Body of pancreas (tissue), 4 donors: ENCODE results near the gene TRAPPC2. TPM values are rescaled to one million over a fixed set of nuclear protein-coding genes. Genes with fewer than 3 reads are reported as not detected.
A peak's percentile ranks its signal among the peaks of the same experiment; 100 is the strongest.

Source experiments
- ATAC-seq: fragments of 150-250 bp; one replicate; pipeline ENCODE4 v1.9.1; 2016
- DNase-seq, 4 donors: peaks; one replicate each; pipeline ENCODE4 v3.0.0-alpha.2; 2019
- H3K27ac ChIP-seq, 4 donors: fragments of 200-600 bp; sonication (generic); 1 replicate in 3 of 4; 2 replicates in 1 of 4; pipeline versions ENCODE4 v1.5.1 to v1.6.1; 2016 to 2019; ENCODE audit warnings: mild to moderate bottlenecking in 1 of 4, mixed read lengths in 1 of 4, moderate library complexity in 1 of 4
- H3K27me3 ChIP-seq, 2 donors: fragments of 200-600 bp; sonication (generic); one replicate each; pipeline ENCODE4 v1.6.0; 2016; ENCODE audit warnings: mild to moderate bottlenecking in 1 of 2
- H3K36me3 ChIP-seq, 2 donors: fragments of 200-600 bp; sonication (generic); replicated peaks in 1 of 2; 2 replicates each; pipeline ENCODE4 v1.5.1; 2016; ENCODE audit warnings: low read depth in 2 of 2; ENCODE audit not compliant: insufficient read depth in 1 of 2
- H3K4me1 ChIP-seq: fragments of 200-600 bp; sonication (generic); one replicate; pipeline ENCODE4 v1.6.0; 2016
- H3K4me3 ChIP-seq, 2 donors: fragments of 200-600 bp; sonication (generic); 1 replicate in 1 of 2; 2 replicates in 1 of 2; pipeline ENCODE4 v1.5.1; 2016 to 2019
- H3K9me3 ChIP-seq, 3 donors: fragments of 200-600 bp; sonication (generic); 1 replicate in 2 of 3; 2 replicates in 1 of 3; pipeline ENCODE4 v1.5.1; 2016
- POLR2A ChIP-seq, 3 donors: fragments of 450-650 bp; IDR thresholded peaks; one replicate each; pipeline ENCODE4 v1.6.1; 2016; ENCODE audit warnings: antibody characterized with exemption in 3 of 3, mild to moderate bottlenecking in 2 of 3
- WGBS, 2 donors: methylation state at CpG; one replicate each; pipeline ENCODE4 v1.1.5; 2017; 5-methylcytosine and 5-hydroxymethylcytosine counted together
- intact Hi-C: fragments of 100-400 bp; cut with DNase I; formaldehyde crosslinking; loops from one replicate; pipeline ENCODE4 v1.15.1; 2023
- total RNA-seq, 2 donors: library from RNA; depleted of rRNA; stranded (reverse); fragments of >200 nt; gene quantifications; one replicate each; pipeline ENCODE4 v1.1.0, GENCODE V29; 2016
- TF ChIP-seq, protein P1 (sequence below), 7 experiments: fragments of 450-650 bp in 4 of 7; fragments of 200-600 bp in 3 of 7; sonication (generic) in 3 of 7; IDR thresholded peaks; one replicate each; pipeline ENCODE4 v1.5.1; 2016 to 2019; ENCODE audit warnings: antibody characterized with exemption in 7 of 7

The TRAPPC2 gene
- total RNA-seq, 2 donors from 2014 or later = 14.5 to 28.5 TPM

DNA sequence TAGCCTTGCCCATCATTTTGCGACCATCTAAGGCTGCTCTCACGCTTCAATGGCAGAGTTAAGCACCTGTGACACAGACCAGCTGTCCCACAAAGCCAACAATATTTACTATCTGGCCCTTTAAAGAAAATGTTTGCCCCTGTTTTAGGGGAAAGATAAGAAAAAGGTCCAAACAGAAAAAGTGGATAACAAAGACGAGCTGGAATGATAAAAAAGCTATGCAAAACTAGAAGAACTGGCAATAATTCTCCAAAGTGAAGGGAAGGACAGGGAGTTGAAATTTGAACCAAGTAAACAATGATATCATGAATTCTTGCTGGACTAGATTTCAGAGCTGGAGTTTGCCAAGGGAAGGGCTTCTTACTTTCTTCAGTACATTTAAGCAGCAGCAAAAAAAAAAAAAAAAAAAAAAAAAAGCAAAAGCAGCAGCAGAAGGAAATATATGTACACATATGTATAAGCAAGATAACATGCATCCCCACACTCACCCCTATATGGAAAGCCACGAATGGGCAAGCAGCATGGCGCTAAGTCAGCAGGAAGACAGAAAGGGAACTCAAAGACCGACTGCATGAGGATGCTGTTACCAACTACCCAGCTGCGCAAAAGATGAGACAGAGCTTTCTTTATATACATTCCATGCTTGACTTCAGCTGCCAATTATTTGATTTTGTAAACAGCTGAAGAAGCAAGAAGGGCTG is 12.5 kb downstream of the TRAPPC2 start:
- Histone ChIP-seq H3K4me1 (peaks cover 19% of the 10 kb centered on the region), H3K36me3 (no peaks in the 10 kb centered on the region), H3K27me3 (no peaks in the 10 kb centered on the region), H3K4me3 (no peak overlapping the region), H3K9me3 (no peaks in the 10 kb centered on the region), H3K27ac (peak overlapping the region; percentile 16 to 74 (median 64))
- TF ChIP-seq POLR2A (IDR thresholded peaks at IDR 0.05) = no peak
- TF ChIP-seq, protein P1, sequence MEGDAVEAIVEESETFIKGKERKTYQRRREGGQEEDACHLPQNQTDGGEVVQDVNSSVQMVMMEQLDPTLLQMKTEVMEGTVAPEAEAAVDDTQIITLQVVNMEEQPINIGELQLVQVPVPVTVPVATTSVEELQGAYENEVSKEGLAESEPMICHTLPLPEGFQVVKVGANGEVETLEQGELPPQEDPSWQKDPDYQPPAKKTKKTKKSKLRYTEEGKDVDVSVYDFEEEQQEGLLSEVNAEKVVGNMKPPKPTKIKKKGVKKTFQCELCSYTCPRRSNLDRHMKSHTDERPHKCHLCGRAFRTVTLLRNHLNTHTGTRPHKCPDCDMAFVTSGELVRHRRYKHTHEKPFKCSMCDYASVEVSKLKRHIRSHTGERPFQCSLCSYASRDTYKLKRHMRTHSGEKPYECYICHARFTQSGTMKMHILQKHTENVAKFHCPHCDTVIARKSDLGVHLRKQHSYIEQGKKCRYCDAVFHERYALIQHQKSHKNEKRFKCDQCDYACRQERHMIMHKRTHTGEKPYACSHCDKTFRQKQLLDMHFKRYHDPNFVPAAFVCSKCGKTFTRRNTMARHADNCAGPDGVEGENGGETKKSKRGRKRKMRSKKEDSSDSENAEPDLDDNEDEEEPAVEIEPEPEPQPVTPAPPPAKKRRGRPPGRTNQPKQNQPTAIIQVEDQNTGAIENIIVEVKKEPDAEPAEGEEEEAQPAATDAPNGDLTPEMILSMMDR (IDR thresholded peaks at IDR 0.05) = no peak
- intact Hi-C loops = no loop called here
- 17 to 25% methylated on average over 7 of the region's 7 CpGs for WGBS, 2 donors
- ATAC-seq (peak; percentile 88), DNase-seq (peak in 2 of 4 donors; percentile 29 to 62)

DNA sequence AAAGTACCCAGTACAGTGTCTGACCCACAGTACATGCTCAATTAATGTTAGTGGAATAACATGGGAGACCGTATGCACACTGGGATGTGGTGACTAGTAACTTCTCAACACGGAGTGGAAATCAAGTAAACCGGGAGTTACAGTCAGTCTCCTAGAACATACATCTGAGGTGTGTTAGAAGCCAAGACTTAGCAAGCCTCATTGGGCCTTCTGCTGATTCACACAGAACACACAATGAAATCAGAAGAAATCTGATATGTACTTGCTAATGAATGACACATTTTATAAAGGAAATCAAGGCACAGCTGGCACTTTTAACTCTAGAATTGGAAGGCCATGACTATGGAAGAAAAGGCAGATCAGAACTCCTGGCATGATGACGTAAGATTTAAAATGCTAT is 13.0 kb downstream of the TRAPPC2 start:
- WGBS, 2 donors = 44 to 63% methylated on average over 1 to 4 of the region's 4 CpGs
- Histone ChIP-seq H3K27me3 (no peaks in the 10 kb centered on the region), H3K4me1 (peaks cover 19% of the 10 kb centered on the region), H3K36me3 (no peaks in the 10 kb centered on the region), H3K27ac (peak overlapping the region; percentile 16 to 74 (median 64)), H3K4me3 (no peak overlapping the region), H3K9me3 (no peaks in the 10 kb centered on the region)
- intact Hi-C loops = no loop called here
- DNase-seq (no peak), ATAC-seq (no peak)
- TF ChIP-seq, protein P1 (IDR thresholded peaks at IDR 0.05) = no peak
- no peak for TF ChIP-seq POLR2A (IDR thresholded peaks at IDR 0.05)

DNA sequence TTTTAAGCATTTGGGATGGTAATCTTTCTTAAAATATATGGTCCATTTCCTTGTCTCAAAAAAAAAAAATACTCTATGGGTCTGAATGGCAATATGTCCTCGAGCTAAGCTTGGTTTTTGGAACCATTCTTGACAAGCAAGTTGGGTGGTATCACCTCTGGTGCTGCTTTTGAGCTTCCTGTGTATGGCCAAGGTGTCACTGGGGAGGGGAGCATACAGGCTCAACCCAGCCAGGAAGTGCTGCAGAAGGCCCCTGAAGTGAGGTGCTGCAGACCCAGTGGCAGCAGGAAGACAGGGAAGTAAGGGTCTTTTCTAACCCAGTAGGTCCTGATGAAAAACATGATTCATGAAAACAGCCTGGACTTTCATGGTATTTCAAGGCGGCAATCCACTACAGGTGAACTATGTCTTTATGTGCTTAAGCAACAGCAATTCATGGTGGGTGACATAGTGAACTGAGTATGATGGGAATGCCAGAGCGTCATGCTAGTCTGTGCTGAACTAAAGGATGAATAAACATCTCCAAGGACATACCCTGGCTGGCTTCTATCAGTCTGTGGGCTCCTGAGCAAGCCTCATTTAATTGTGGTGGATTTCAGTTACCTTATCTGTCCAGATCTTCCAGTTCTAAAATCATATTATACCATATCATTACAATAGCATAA is 15.1 kb downstream of the TRAPPC2 start:
- no peak overlapping the region for H3K27ac ChIP-seq

DNA sequence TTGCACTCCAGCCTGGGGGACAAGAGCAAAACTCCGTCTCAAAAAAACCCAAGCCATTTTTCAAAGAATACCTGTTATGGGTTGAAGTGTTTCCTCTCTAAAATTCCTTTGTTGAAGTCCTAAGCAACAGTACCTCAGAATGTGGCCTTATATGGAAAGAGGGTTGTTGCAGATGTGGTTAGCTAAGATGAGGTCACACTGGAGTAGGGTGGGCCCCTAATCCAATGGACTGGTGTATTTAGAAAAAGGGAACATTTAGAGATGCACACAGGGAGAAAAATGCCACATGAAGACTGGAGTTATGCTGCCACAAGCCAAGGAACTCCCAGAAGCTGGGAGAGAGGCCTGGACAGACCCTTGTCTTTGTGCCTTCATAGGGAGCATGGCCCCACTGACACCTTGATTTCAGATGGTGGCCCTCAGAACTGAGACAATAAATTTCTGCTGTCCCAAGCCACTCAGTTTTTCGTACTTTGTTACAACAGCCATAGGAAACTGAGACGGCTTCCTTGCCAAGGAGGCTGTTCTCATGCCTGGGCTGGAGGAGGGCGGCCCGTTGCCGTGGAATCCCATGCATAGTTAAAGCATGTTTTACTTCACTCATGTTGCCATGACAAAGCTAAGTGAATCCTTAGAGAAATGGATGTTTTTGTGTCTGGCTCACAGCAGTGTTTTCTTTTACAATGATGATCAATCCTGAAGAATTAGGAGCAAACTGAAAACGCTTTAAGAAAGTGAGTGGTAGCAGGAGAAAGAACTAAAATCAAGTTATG is 16.5 kb downstream of the TRAPPC2 start:
- Histone ChIP-seq H3K4me1 (peaks cover 18% of the 10 kb centered on the region), H3K36me3 (no peaks in the 10 kb centered on the region), H3K4me3 (no peak overlapping the region), H3K9me3 (no peaks in the 10 kb centered on the region), H3K27me3 (no peaks in the 10 kb centered on the region), H3K27ac (no peak overlapping the region)
- no peak for ATAC-seq
- no peak for DNase-seq
- intact Hi-C loops = no loop called here
- 84 to 93% methylated on average over 7 of the region's 7 CpGs for WGBS, 2 donors
- TF ChIP-seq POLR2A (IDR thresholded peaks at IDR 0.05) = no peak
- TF ChIP-seq, protein P1 (IDR thresholded peaks at IDR 0.05) = no peak

More for the DNA sequence above, 15.1 kb downstream of the TRAPPC2 start:
- no peaks in the 10 kb centered on the region for H3K27me3 ChIP-seq
- no peak overlapping the region for H3K4me3 ChIP-seq
- no peak for ATAC-seq
- WGBS, 2 donors = 80 to 85% methylated on average over 3 of the region's 3 CpGs
- DNase-seq = no peak
- no peak for TF ChIP-seq POLR2A (IDR thresholded peaks at IDR 0.05)
- TF ChIP-seq, protein P1 (IDR thresholded peaks at IDR 0.05) = no peak
- H3K36me3 ChIP-seq = no peaks in the 10 kb centered on the region
- H3K4me1 ChIP-seq = peaks cover 19% of the 10 kb centered on the region
- intact Hi-C loops = no loop called here
- H3K9me3 ChIP-seq = no peaks in the 10 kb centered on the region
